K562 (cell line): ENCODE data around the gene PQBP1. TPM values are rescaled to one million over a fixed set of nuclear protein-coding genes. Genes with fewer than 3 reads are reported as not detected.

Source experiments
- CTCF ChIP-seq, 3 experiments: IDR thresholded peaks in 2 of 3; conservative IDR thresholded peaks in 1 of 3; 2 replicates each; pipeline ENCODE4 v1.5.1; 2011 to 2012; ENCODE audit warnings: low read length in 3 of 3, mild to moderate bottlenecking in 3 of 3, control low read depth in 2 of 3, improper control_type of control experiment in 1 of 3, inconsistent platforms in 1 of 3, low read depth in 1 of 3, mixed read lengths in 1 of 3, moderate library complexity in 1 of 3; ENCODE audit not compliant: insufficient read depth in 2 of 3
- JUND ChIP-seq, 2 experiments: IDR thresholded peaks; 2 replicates in 1 of 2; 3 replicates in 1 of 2; pipeline ENCODE4 v1.6.1; 2011; ENCODE audit warnings: borderline replicate concordance in 2 of 2, low read depth in 2 of 2, low read length in 2 of 2, improper control_type of control experiment in 1 of 2, missing biosample characterization in 1 of 2, missing genetic modification characterization in 1 of 2, missing genetic modification reagents in 1 of 2
- MGA ChIP-seq: fragments of 450-650 bp; IDR thresholded peaks from 2 replicates; pipeline ENCODE4 v1.6.1; 2016; ENCODE audit warnings: mild to moderate bottlenecking, moderate library complexity
- RBM34 ChIP-seq: fragments of 200-400 bp; formaldehyde crosslinking; IDR thresholded peaks from 2 replicates; pipeline ENCODE4 v1.6.1; 2018; ENCODE audit warnings: low read length, borderline replicate concordance; ENCODE audit not compliant: insufficient read depth
- SRSF1 ChIP-seq: fragments of 200-400 bp; formaldehyde crosslinking; IDR thresholded peaks from 2 replicates; pipeline ENCODE4 v1.6.1; 2017; ENCODE audit warnings: mild to moderate bottlenecking, low read depth, low read length, moderate library complexity
- TAL1 ChIP-seq: fragments of 450-650 bp; IDR thresholded peaks from 2 replicates; pipeline ENCODE4 v1.6.1; 2016; ENCODE audit warnings: mild to moderate bottlenecking
- TFE3 ChIP-seq: fragments of 450-650 bp; formaldehyde crosslinking; IDR thresholded peaks from 2 replicates; pipeline ENCODE4 v1.4.0; 2020; ENCODE audit warnings: mild to moderate bottlenecking, mixed read lengths
- polyA plus RNA-seq, 8 experiments: library from polyadenylated mRNA; depleted of rRNA in 4 of 8; stranded (reverse) in 5 of 8; unstranded in 3 of 8; fragments of >200 nt; fragmentation: Nextera tagmentation in 2 of 8; fragmentation: Illumina TruSeq in 1 of 8; extraction: Ambion mirVana in 2 of 8; extraction: Trizol in 1 of 8; gene quantifications; 2 replicates each; pipeline versions ENCODE4 v1.2.1 to v1.2.3, GENCODE V29; 2011 to 2014; ENCODE audit warnings: inconsistent platforms in 1 of 8, missing spikeins in 1 of 8
- total RNA-seq, 7 experiments: library from RNA; depleted of rRNA in 6 of 7; stranded (reverse); fragments of >200 nt in 6 of 7; fragmentation: Illumina TruSeq in 2 of 7; extraction: Trizol in 2 of 7; gene quantifications; 2 replicates each; pipeline versions ENCODE4 v1.2.1 to v1.2.3, GENCODE V29; 2011 to 2021; ENCODE audit warnings: low replicate concordance in 1 of 7

Gene PQBP1
- total and polyA plus RNA-seq, 9 of the 15 experiments (the other 6 are each of a cell fraction or from before 2014, with no cell fraction given) = 41.3 to 262 (median 112) TPM

GRCh38 chrX:48937054-48937907, 39.6 kb downstream of the PQBP1 start (continued):
- TF ChIP-seq MGA = no peak; the same call in 1 of the 2 replicates
- TF ChIP-seq CTCF (IDR thresholded peaks at IDR 0.05 in 2 of 3, conservative IDR thresholded peaks at IDR 0.05 in 1 of 3; ENCODE audit: insufficient read depth in 2 of 3, low read depth in 1 of 3, low read length in 3 of 3) = peak; percentile 55 to 74 (median 63)
- peak; percentile 18; the same call in 1 of the 2 replicates for TF ChIP-seq TAL1
- no peak for TF ChIP-seq RBM34
- TF ChIP-seq JUND (IDR thresholded peaks at IDR 0.05; ENCODE audit: borderline replicate concordance, low read depth, low read length) = 0 out of 2 replicates have a peak, but pooled peaks have one; percentile 38
- peak; percentile 56; the same call in 1 of the 3 replicates for TF ChIP-seq JUND (tag; IDR thresholded peaks at IDR 0.05; ENCODE audit: borderline replicate concordance, low read depth, low read length)
- no peak for TF ChIP-seq SRSF1
- peak; percentile 24 for TF ChIP-seq TFE3 (CRISPR knock-in tag)
